ENCODE measurements around the gene KIF13A.
"Not testable (repeated sequence)": the region's sequence is repeated elsewhere in the genome, so short reads cannot be mapped to it uniquely, and the experiment has no call there.

Gene KIF13A

DNA sequence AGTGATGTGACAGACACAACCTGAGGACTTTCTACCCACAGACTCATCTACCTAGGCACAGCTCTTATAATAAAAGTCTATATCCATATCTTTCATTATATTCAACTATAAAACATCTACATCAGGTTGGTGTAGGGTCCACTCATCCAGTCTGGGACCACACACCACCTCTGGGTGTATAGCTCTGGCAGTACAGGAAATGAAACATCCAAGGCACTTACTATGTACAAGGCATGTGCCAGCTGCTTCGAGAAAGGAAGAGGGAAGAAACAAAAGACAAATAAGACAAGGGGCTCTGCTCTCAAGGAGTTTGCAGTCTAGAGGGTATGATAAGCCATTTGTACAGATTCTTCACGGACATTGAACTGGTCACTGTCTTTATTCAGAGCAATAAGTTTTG is 18.6 kb downstream of the KIF13A start:
- no peak for DNase-seq (ENCODE audit: low read depth, low spot score)

- DNase-seq (ENCODE audit: low read depth, low spot score): no peak
Measured at GRCh38 chr6:17967668-17968518, 19.5 kb downstream of the KIF13A start.

DNA sequence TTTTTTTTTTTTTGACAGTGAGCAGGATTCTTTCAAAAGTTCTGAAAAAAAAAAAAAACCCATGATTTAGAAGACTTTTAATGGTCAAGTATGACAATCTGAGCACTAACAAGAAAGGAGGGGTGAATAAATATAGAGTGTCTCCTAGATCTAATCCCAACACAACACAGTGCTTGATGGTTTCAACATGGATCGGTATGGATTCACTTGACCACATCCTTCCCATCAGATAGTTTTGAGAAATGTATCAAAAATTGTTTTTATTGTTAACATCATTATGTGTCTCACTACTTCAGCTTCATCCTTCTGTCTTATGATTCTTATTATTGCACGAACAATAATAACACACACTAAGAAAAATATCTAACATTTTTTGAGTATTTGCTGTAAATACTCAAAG is 21.0 kb downstream of the KIF13A start:
- DNase-seq (ENCODE audit: low read depth, low spot score): no peak

GRCh38 chr6:17965397-17965796 is 22.0 kb downstream of the KIF13A start:
- DNase-seq (ENCODE audit: low read depth, low spot score): no peak

GRCh38 chr6:17964633-17965032 is 22.8 kb downstream of the KIF13A start:
- DNase-seq (ENCODE audit: low read depth, low spot score): no peak

DNA sequence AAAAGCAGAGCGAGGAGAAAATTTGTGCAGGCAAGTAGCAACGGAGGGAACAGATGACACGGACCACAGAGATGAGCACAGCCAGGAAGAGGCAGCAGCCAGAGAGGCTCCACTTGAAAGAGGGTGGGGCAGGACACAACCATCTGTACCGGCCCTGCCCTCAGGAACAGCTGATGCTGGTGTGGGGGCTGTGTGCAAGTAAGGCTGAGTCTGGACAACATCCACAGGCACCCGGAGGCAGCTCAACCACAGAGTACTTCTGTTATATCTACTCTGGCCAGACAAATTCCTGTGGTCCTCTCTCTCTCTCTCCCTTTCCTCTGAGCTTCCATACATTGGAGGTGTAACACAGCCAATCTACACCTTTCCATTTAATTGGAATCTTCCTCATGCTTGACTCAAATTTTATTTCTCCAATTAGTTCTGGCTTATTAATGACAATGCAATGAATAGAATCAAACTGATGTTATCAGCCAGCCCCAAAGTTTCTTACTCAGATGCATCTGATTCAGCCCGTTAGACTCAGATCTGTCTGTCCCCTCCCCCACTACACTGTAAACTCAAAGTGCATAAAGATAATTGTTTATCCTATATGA is 24.9 kb downstream of the KIF13A start:
- DNase-seq (ENCODE audit: low read depth, low spot score): no peak

DNA sequence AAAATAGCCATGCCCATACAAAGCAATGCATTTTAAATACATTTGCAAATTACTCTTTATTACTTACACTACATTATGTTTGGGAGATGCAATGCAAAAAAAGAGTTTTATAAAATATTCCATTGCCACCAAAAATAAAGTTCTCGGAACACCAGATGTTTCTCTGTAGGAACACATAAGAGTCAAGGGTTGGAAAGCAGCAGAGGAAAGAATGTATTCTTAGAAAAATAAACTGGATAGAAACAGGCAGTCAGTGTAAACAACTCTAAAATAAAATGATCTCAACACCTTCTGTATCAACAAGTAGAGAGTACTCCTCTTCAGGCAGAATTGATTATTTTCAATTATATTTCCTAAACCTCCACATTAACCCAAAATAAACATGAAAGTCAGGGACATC is 28.1 kb downstream of the KIF13A start:
- DNase-seq (ENCODE audit: low read depth, low spot score): no peak

DNA sequence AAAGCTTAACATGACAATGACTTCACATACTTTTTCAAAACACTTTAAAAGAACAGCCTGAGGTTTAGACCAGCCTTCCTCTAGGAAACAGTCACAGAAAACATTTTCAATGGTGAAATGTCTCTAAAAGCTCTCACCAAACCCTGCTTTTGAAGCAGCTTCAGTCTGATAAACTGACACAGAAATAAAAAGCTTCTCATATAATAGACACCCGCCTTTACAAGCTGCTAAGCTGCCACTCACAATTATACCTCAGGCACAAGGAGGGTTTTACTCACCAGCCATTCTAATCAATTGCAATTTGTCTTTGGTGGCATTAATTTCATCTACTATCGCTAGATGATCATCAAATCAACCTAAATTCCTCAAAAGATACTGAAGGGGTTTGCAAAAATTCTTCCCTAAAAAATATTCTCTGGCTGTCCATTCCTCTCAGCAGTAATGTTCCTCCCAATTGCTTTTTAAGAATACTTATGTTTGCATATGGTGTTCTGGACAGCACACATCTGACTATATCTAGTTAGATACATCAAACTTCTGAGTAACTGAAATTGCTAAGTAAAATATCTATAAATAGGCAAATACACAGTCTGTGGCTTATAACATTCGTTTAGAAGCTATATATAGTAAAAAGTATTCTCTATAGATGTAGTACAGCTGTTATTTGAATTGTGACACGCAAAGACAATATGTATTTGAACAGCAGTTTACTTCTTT is 29.4 kb downstream of the KIF13A start:
- DNase-seq (ENCODE audit: low read depth, low spot score): no peak

DNA sequence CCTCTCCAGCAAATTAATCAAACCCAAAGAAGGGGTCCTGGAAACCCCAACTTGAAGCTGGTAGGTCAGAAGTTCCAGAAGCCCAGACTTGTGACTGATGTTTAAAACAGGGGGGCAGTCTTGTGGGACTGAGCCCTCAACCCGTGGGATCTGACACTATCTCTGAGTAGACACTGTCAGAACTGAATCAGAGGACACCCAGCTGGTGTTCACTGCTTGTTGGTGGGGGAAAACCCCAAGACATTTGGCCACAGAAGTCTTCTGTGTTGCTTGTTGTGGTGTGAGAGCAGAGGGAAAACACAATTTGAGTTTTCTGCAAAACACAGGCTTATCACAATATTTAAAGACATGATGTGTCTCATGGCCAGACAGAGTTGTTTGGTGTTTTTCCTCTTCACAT is 29.9 kb downstream of the KIF13A start:
- DNase-seq (ENCODE audit: low read depth, low spot score): no peak

DNA sequence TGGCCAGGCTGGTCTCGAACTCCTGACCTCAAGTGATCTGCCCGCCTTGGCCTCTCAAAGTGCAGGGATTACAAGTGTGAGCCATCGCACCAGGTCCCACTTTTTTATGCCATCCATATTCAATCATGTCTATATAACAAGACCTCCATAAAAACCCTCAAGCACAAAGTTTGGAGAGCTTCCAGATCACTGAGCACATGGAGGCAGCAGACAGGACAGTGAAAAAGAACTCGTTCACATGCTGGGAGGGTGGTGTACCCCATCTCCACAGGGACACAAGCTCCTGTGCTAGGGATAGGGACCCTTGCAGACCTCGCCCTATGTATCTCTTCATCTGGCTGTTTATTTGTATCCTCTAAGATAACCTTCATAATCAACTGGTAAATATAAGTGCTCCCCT is 30.3 kb downstream of the KIF13A start:
- no peak for DNase-seq (ENCODE audit: low read depth, low spot score)

- no peak for DNase-seq (ENCODE audit: low read depth, low spot score)
Measured at GRCh38 chr6:17950095-17950494, 37.3 kb downstream of the KIF13A start.

DNA sequence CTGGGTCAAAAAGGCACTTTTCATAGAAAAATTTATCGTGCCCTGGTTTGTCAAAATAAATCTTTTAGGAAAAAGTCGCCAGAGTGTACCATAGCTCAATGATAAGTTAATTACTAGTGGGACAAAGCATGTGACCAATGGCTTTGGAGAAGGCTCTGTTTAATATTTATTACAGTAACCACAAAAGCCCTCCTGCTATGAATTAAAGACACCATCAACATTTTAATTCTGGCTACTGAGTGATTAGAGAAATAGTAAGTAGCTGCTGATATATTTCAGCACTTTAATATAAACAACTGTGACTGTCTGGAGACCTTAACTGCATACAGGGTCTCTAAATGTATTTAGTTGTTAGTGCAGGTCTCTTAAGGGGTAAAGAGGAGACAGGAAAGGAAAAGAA is 38.3 kb downstream of the KIF13A start:
- DNase-seq (ENCODE audit: low read depth, low spot score): no peak

GRCh38 chr6:17948725-17949124 is 38.7 kb downstream of the KIF13A start:
- no peak for DNase-seq (ENCODE audit: low read depth, low spot score)

- not testable (repeated sequence) for DNase-seq (ENCODE audit: low read depth, low spot score)
Measured at GRCh38 chr6:17947574-17947973, 39.9 kb downstream of the KIF13A start.

GRCh38 chr6:17945575-17945974 is 41.9 kb downstream of the KIF13A start:
- DNase-seq (ENCODE audit: low read depth, low spot score): no peak

DNA sequence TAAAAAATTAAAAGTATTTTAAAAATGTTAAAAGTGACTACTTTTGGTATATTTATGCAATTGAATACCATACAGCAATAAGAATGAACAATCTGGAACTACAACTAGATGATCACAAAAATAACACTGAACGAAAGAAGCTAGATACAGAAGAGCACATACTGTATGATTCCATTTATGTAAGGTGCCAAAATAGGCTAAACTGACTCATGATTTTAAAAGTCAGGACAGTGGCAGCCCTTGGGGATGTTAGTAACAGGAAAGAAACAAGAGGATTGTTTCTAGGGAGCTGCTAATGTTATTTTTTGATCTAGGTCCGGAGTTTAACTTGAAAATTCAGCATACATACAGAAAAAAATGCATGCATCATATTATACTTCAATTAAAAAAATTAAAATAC is 42.3 kb downstream of the KIF13A start:
- no peak for DNase-seq (ENCODE audit: low read depth, low spot score)

DNA sequence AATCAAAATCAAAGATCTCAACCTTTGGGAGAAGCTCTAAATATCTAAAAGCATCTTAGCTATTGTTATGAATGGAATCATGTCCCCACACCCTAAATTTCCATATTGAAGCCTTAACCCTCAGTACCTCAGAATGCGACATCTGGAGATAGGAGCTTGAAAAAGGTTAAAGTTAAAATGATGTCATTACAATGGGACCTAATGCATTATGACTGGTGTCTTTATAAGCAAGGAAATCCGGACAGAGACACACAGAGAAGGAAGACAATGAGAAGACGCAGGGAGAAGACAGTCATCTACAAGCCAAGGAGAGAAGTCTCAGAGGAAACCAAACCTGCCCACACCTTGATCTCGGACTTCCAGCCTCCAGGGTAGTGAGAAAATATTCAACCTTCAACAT is 46.1 kb downstream of the KIF13A start:
- DNase-seq (ENCODE audit: low read depth, low spot score): no peak

DNA sequence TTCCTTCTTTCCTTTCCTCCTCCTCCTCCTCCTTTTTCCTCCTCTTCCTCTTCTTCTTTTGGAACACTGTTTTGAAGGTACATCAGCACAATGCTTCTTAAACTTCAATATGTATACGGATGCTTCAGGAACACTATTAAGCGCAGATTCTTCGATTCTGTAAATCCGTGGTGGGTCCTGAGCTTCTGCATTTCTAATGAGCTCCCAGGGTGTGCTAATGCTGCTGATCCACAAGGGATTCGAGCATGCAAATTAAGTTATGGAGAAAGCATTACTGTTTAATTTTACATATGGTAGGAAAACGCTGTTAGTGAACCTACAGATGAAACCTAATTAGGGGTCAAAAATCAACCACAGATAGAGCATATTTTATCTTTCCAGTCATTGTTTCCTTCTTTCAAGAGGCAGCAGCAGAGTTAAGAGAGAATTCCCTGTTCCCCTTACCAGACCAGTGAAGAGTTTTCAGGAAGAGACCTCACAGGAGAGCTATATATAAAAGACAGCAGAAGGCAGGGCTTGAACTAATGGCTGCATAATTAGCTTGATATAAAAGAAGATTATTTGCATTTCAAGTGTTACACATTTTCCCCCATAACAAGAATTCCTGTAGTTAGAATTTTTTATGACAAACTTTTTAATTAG is 47.2 kb downstream of the KIF13A start:
- no peak for DNase-seq (ENCODE audit: low read depth, low spot score)

- no peak for DNase-seq (ENCODE audit: low read depth, low spot score)
Measured at GRCh38 chr6:17938901-17939300, 48.5 kb downstream of the KIF13A start.

- DNase-seq (ENCODE audit: low read depth, low spot score): no peak
Measured at GRCh38 chr6:17935188-17936149, 52.0 kb downstream of the KIF13A start.

- no peak for DNase-seq (ENCODE audit: low read depth, low spot score)
Measured at GRCh38 chr6:17933716-17934115, 53.7 kb downstream of the KIF13A start.

Measured in smooth muscle cell of the brain vasculature (primary cell).